NCI-H69 (cell line): ENCODE measurements around the gene ACSF2.
"Not testable (repeated sequence)": the region's sequence is repeated elsewhere in the genome, so short reads cannot be mapped to it uniquely, and the experiment has no call there.

ENCODE experiments used
- DNase-seq: peaks from one replicate; lab custom pipeline; 2025; lab: John Stamatoyannopoulos, UW

The ACSF2 gene

DNA sequence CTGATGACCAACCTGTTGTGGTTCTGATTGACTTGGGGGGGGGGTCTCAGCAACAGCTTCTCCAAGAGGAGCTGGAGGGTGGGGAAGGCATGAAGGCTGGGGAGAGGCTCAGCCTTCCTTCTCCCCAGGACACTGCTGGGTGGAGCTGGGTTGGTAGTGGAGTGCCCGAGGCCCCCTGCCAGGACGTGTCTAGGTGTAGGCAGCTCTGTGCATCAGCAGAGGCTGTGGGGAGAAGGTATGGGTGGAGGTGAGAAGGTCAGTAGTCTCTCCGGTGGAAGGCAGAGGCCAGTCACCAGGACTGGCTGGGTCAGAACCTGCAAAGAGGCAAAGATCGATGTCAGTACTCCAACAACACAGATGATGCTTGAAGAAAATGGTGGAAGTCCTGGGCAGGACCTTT lies 38.7 kb downstream of the ACSF2 start:
- no peak for DNase-seq

DNA sequence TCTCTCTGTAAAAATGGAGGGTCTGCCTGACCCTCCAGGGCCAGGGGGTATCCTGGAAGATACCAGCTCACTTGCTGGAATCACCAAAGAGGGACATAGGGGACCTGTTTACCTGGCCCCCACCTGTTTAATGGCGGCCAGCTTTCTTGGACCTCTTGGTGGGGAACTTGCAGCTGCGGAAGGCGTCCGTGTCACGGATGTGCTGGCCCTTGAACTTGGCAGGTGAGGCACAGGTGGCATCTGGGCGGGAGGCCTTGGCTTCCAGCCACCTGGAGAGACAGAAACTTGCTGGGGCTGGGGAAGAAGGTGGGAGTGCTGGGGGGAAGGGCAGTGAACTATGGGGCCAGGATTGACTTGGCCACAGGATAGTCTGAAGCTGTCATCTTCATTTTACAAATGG lies 39.2 kb downstream of the ACSF2 start:
- no peak for DNase-seq

GRCh38 chr17:50465635-50466034 lies 39.6 kb downstream of the ACSF2 start:
- DNase-seq, result no peak

DNA sequence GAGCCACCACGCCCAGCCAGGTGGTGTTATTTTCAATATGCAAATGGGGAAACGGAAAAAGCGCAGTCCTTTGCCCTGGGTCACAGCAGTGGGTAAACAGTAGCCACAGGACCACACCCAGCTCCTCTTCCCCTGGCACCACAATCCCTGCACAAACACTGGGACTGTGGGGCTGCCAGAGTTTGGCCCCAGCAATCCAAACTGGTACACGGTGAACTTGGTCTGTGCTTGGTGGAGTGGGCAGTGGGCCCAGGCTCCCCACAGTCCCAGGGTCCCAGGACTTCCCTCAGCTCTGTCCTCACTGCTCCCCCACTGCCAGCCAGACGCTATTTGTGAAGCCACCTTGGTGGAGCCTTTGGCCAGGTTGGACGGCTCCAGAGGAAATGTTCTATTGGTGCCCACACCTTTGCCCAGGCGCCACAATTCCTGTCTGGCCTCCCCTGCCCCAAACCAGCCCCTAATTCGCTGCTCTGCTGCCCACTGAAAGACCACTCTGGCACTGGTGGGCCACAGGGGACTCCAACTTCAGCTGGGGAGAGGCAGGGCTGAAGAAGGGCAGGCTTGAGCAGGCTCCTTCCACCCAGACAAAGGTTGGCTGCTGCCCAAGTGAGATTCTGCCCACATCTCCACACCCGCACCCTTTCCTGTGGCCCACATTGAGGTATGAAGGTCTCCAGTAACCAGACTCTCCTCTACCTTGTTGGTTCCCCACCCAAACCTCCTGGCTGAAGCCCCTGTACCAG lies 40.5 kb downstream of the ACSF2 start:
- peak; percentile 90 for DNase-seq

DNA sequence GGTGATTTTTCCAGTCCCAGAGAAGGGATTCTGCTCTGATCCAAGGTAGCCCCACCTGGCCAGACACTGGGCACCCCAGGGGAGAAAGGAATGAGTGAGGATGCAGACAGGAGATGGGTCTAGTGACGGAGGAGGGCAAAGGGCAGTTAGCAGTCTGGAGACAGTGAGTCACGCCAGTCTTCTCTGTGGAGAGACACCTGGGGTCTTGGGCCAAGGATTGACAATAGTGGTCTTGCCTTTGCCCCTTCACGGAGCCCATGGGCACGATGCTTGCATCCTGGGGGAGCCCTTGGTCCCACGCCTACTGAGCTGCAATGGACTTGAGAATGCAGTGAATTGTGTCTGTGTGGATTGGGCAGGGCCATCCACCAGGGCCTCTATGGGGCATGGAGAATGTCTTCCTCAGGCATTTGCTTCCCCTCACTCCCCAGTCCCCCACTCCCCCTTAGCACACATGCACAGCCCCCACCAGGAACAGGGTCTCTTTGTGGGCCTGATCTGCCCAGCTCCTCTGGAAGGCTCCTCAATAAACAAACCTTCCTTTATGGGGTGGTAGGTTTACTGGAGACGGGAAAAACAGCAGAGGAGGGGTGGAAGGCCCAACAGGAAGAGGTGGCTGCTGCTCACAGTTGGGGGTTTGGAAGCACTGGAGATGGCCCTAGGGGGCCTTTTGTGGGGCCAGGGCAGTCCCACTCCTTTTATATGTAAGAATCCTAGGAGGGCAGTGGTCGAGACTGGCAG lies 41.3 kb downstream of the ACSF2 start:
- peak; percentile 37 for DNase-seq

DNA sequence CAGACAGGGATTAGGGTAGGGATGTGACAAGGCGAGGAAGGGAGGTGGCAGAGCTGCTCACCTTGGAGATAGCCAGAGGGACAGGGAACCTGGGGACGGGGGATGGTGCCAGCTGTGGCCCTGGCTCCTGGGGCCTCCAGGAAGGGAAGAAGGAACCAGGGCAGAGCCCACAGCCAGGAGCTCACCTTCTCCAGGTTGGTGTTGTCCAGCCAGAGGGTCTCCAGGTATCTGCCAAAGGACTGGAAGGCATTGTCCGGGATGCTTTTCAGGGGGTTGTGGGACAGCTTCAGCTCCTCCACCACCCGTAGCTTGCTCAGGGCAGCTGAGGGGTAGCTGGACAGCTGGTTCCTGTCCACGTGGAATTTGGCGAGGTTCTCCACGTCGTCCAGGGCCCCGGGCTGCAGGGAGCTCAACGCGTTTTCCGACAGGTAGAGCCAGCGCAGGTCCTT lies 41.9 kb downstream of the ACSF2 start:
- DNase-seq, result no peak

GRCh38 chr17:50468304-50469207 lies 42.5 kb downstream of the ACSF2 start, which contains the start of gene CHAD:
CHAD (minus strand) TSS chr17:50468880; CDS start chr17:50468813, 67 bp downstream.
- DNase-seq, result peak; percentile 35

DNA sequence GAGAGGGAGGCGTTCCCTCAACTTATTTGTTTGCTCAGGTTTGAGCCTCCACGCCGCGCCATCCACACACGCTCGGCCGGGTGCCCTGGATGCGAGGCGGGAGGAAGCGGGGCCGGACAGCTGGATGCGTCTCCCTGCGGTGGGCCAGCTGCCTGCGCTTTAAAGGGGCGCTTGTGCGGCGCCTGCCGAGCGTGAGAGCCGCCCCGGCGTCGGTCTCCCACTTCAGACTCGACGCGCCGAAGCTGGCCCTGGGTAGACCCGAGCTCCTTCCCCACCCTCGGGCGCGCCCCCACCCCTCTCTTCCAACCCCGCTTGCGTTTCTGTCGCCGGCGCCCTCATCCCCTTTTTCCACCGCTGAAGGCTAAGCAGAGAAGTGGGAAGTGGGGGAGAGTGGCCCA lies 43.2 kb downstream of the ACSF2 start:
- peak; percentile 55 for DNase-seq

DNA sequence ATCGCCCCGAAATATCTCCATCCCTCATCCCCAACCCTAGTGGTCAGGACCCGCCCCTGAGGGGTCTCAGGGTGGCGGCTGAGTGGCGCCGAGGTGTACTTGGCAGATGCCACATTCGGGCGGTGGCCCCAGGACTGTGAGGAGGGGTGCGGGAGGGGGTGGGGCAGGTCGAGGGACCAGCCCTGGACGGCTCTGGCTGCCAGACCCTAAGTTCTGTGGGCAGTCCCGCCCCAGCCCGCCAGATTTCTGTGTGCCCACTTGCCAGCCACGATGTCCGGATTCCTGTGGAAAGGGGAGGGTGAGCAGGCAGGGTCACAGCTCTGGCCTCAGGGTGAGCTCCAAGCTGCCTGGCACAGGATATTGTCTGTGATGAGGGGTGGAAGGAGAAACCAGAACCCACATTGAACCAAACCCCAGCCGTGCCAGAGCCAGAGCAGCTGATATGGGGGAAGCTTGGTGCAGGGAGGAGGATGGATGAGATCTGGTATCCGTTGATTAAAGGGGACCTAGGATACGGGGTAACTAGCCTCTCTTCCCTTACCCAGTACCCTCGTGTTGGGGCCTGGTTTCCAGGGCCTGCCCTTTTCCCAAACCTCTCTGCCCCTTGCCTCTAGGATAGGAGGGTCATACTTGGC lies 43.8 kb downstream of the ACSF2 start:
- no peak for DNase-seq

DNA sequence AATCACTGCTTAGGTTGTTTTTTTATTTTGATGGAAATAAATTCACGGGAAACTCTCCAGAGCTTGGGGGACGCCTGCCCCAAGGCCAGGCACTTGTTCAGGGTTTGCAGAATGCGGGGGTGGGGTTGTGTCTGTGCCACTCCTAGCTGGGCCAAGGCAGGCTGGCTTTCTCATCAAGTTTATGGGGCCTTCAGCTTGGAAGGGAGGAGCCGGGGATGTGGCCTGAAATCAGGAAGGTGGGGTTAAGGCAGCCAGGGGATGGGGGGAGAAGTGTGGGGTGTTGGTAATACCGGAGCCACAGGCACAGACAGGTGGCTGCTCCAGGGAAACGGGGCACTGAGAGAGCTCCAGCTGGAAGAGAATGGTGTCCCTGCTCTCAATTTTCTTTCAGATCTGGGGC lies 44.4 kb downstream of the ACSF2 start:
- DNase-seq, result peak; percentile 25

DNA sequence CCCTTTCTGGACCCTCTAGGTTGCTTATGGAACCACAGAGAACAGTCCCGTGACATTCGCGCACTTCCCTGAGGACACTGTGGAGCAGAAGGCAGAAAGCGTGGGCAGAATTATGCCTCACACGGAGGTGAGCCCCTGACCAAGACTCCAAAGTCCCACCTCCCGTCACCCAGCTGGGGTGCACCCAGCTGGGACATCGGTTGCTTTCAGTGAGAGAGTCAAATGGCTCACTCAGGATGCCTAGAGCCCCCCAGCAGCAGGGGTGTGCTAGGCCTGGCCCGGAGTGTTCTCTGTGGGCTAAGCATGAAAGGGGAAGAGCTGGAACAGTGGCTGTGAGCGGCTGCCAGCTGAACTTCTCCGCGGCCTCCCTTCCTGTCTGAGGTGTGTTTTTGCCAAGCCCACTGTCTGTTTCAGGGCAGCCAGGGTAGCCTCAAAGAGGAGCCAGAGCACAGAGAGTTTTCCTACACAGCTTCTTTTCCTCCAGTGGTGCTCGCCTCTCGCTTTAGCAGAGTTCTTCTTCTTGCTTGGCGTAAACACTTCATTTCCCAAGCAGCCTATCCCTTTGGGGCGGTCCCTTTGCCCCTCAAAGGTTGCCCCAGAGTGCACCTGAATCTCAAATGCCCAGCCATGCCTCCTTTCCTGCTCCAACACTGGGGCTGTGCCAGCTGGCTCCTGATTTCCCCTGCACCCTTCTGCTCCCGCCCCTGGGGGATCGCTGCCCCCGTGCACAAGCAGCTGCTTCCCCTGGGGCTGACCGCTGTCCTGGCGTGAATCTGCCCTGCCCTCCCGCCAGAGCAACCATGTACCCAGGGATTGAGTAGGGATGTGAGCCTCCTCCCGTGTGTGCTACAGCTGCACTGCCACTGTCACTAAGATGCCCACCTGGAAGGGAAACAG lies 45.2 kb downstream of the ACSF2 start:
- DNase-seq, result peak; percentile 43

DNA sequence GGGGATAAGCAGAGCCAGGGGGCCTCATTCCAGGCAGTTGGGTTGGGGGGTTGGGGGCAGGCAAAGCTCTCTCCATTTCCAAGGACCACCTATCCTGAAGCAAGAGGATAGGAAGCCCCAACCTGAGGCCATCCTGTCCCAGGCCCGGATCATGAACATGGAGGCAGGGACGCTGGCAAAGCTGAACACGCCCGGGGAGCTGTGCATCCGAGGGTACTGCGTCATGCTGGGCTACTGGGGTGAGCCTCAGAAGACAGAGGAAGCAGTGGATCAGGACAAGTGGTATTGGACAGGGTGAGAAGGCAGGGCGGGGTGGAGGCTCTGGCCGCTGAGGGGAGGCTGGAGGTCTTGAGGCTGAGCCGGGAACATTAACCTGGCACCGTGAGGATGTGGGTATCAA lies 46.3 kb downstream of the ACSF2 start:
- DNase-seq, result no peak

- DNase-seq, result not testable (repeated sequence)
These were observed 46.7 kb downstream of the ACSF2 start for GRCh38 chr17:50472761-50473161.

DNA sequence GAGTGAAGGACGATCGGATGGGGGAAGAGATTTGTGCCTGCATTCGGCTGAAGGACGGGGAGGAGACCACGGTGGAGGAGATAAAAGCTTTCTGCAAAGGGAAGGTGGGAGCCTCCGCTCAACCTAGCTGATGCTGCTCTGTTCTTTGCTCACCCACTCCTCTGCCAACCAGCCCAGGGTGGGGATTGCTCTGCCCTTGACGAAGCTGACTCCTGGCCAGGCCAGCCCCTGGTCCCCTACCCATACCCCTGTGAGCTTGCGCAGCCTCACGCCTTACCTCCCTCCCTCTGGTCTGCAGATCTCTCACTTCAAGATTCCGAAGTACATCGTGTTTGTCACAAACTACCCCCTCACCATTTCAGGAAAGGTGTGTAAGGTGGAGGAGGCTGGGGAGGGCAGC lies 47.9 kb downstream of the ACSF2 start:
- DNase-seq, result no peak

DNA sequence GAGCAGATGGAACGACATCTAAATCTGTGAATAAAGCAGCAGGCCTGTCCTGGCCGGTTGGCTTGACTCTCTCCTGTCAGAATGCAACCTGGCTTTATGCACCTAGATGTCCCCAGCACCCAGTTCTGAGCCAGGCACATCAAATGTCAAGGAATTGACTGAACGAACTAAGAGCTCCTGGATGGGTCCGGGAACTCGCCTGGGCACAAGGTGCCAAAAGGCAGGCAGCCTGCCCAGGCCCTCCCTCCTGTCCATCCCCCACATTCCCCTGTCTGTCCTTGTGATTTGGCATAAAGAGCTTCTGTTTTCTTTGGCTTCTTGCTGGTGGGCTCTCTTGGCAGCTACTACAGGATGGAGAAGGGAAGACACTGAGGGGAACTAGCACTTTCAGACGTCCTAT lies 48.5 kb downstream of the ACSF2 start:
- no peak for DNase-seq

- DNase-seq, result no peak
These were observed 49.3 kb downstream of the ACSF2 start for GRCh38 chr17:50475362-50475761.

DNA sequence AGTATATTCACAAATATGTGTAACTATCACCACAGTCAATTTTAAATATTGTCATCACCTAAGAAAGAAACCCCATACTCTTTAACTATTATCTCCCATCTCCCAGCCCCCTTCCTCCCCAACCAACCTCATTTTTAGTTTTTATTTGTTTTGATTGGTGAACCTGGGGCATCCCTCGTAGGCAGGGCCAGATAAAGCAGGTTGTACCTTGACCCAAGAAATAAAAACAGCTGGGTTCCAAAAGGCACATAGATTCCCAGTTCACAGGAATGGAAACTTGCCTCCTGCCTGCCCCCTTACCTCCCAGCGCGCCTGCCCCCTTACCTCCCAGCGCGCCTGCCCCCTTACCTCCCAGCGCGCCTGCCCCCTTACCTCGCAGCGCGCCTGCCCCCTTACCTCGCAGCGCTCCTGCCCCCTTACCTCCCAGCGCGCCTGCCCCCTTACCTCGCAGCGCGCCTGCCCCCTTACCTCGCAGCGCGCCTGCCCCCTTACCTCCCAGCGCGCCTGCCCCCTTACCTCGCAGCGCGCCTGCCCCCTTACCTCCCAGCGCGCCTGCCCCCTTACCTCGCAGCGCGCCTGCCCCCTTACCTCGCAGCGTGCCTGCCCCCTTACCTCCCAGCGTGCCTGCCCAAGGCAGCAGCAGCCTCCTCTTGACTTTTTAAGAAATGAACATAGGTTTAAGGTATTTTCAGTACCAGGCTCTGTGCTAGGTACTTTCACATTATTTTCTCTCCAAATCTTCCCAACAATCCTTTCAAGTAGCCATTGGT lies 49.9 kb downstream of the ACSF2 start:
- not testable (repeated sequence) for DNase-seq

GRCh38 chr17:50476545-50477315 lies 50.7 kb downstream of the ACSF2 start:
- peak; percentile 61 for DNase-seq

DNA sequence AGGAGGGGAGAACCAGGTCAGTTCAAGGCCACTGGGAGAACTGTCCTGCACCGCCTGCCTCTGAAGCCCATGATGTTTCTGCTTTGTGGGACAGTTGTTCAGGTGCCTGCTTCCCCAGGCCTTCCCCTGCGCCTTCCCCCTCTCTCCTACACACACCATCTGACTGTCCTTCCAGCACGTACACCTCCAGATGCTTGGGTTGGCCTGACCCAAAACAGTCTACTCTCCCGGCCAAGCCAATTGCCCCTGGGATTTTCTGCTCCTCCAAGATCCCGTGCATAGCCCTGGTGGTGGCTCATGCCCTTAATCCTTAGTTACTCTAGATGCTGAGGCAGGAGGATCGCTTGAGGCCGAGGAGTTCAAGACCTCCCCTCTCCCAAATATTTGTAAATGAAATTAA lies 52.0 kb downstream of the ACSF2 start:
- DNase-seq, result no peak
